ENCODE measurements around the gene AVPR1A.
A peak's percentile ranks its signal among the peaks of the same experiment; 100 is the strongest.

The AVPR1A gene

DNA sequence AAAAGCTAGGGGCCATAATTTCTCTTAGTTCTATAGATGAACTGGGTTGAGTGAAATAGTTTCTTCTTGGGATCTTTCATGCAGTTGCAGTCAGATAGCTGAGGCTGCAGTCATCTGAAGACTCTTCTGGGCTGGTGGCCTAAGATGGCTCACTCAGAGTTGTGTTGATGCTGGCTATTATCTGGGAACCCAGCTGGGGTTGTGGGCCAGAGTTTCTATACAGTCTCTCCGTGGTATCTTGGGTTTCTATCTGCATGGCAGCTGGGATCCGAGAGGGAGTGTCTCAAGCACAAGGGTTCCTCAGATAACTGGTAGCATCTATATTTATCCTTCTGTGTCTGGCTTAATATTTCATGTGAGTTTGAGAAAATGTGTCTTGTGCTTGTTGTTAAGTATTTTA is 21.1 kb downstream of the AVPR1A start:
- Histone ChIP-seq H3K9me3 (ENCODE audit: low read length) (no peaks in the 10 kb centered on the region), H3K4me1 (ENCODE audit: insufficient read depth, low read length, severe bottlenecking) (no peaks in the 10 kb centered on the region), H3K27ac (ENCODE audit: low read depth, low read length, poor library complexity, severe bottlenecking) (no peak overlapping the region), H3F3A (ENCODE audit: insufficient read depth, low read length) (no peaks in the 10 kb centered on the region), H3K4me2 (ENCODE audit: low read length) (no peak overlapping the region), H3K4me3 (ENCODE audit: low read depth, low read length, poor library complexity, severe bottlenecking) (no peak overlapping the region), H3K9ac (ENCODE audit: low read length) (no peak overlapping the region), H3K9me2 (ENCODE audit: low read depth, low read length) (no peaks in the 10 kb centered on the region), H3K79me2 (ENCODE audit: insufficient read depth, low read length) (no peaks in the 10 kb centered on the region), H2AFZ (ENCODE audit: low read length) (no peak overlapping the region), H3K36me3 (ENCODE audit: insufficient read depth, low read length) (no peaks in the 10 kb centered on the region), H4K20me1 (ENCODE audit: insufficient read depth, low read length) (no peaks in the 10 kb centered on the region), H3K27me3 (ENCODE audit: insufficient read depth, low read length) (no peaks in the 10 kb centered on the region)
- TF ChIP-seq, protein P1, sequence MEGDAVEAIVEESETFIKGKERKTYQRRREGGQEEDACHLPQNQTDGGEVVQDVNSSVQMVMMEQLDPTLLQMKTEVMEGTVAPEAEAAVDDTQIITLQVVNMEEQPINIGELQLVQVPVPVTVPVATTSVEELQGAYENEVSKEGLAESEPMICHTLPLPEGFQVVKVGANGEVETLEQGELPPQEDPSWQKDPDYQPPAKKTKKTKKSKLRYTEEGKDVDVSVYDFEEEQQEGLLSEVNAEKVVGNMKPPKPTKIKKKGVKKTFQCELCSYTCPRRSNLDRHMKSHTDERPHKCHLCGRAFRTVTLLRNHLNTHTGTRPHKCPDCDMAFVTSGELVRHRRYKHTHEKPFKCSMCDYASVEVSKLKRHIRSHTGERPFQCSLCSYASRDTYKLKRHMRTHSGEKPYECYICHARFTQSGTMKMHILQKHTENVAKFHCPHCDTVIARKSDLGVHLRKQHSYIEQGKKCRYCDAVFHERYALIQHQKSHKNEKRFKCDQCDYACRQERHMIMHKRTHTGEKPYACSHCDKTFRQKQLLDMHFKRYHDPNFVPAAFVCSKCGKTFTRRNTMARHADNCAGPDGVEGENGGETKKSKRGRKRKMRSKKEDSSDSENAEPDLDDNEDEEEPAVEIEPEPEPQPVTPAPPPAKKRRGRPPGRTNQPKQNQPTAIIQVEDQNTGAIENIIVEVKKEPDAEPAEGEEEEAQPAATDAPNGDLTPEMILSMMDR (IDR thresholded peaks at IDR 0.05; ENCODE audit: low read length): no peak

DNA sequence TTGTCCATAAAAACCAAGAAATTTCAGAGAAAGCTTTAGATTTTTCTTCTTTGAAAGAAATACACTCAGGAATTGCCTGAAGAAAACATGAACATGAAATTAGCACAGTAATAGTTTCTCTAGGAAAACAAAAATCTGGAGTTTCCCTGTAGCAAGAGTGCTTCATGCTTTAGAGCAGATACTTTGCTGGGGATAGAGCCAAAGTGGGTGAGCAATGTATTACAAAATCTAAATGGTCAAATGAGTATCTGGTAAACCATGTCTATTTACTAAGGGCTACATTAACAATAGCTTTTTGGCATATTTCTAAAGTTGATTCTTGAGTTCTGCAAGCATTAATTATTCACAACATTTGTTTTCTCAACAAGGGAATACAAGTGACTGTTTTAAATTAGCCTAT is 26.2 kb downstream of the AVPR1A start:
- H3K79me2 ChIP-seq (ENCODE audit: insufficient read depth, low read length): no peaks in the 10 kb centered on the region
- H3K9me2 ChIP-seq (ENCODE audit: low read depth, low read length): no peaks in the 10 kb centered on the region
- no peak overlapping the region for H3K9ac ChIP-seq (ENCODE audit: low read length)
- no peaks in the 10 kb centered on the region for H3K4me1 ChIP-seq (ENCODE audit: insufficient read depth, low read length, severe bottlenecking)
- no peak overlapping the region for H3K4me3 ChIP-seq (ENCODE audit: low read depth, low read length, poor library complexity, severe bottlenecking)
- no peak overlapping the region for H3K27ac ChIP-seq (ENCODE audit: low read depth, low read length, poor library complexity, severe bottlenecking)
- H3K36me3 ChIP-seq (ENCODE audit: insufficient read depth, low read length): no peaks in the 10 kb centered on the region
- no peaks in the 10 kb centered on the region for H3K9me3 ChIP-seq (ENCODE audit: low read length)
- TF ChIP-seq, protein P1 (IDR thresholded peaks at IDR 0.05; ENCODE audit: low read length): no peak
- no peak for TF ChIP-seq EZH2 (IDR thresholded peaks at IDR 0.05; ENCODE audit: borderline replicate concordance, low read length)
- H2AFZ ChIP-seq (ENCODE audit: low read length): no peak overlapping the region
- no peaks in the 10 kb centered on the region for H4K20me1 ChIP-seq (ENCODE audit: insufficient read depth, low read length)
- H3F3A ChIP-seq (ENCODE audit: insufficient read depth, low read length): no peaks in the 10 kb centered on the region
- no peak overlapping the region for H3K4me2 ChIP-seq (ENCODE audit: low read length)
- 0 out of 2 replicates have a peak, but pooled peaks cover 3% of the 10 kb centered on the region for H3K27me3 ChIP-seq (ENCODE audit: insufficient read depth, low read length)

DNA sequence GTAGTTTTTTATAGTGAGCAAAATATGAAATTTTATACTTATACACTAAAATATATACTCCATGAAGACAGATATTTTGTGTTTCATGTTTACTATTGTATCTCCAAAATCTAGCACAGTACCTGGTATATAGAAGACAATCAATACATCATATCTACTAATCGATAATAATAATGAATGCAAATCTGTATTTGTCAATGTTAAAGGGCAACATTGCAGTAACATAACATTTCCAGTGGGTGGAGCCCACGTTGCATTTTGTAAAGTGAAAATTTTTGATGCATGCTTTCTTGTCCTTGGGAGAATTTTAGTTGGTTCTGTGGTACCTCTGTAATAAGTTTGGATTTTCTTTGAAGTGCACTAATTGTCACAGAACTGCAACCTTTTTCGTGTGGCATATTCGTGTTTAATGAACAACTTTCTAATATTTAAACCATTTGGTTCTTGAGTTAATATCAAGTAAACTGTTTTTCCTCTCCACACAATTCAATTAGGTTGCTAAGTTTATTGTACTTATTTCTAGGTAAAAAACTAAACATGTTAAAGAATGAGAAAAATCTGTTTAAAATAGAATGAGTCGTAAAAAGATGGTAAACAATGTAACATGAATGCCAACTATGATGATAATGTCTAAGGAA is 47.4 kb downstream of the AVPR1A start:
- TF ChIP-seq, protein P1 (IDR thresholded peaks at IDR 0.05; ENCODE audit: low read length): peak; percentile 82
- TF ChIP-seq EZH2 (IDR thresholded peaks at IDR 0.05; ENCODE audit: borderline replicate concordance, low read length): no peak
- Histone ChIP-seq H3K9ac (ENCODE audit: low read length) (no peak overlapping the region), H3K27ac (ENCODE audit: low read depth, low read length, poor library complexity, severe bottlenecking) (no peak overlapping the region), H3F3A (ENCODE audit: insufficient read depth, low read length) (no peaks in the 10 kb centered on the region), H3K4me3 (ENCODE audit: low read depth, low read length, poor library complexity, severe bottlenecking) (no peak overlapping the region), H3K9me2 (ENCODE audit: low read depth, low read length) (no peaks in the 10 kb centered on the region), H4K20me1 (ENCODE audit: insufficient read depth, low read length) (no peaks in the 10 kb centered on the region), H3K27me3 (ENCODE audit: insufficient read depth, low read length) (no peaks in the 10 kb centered on the region), H3K79me2 (ENCODE audit: insufficient read depth, low read length) (no peaks in the 10 kb centered on the region), H3K9me3 (ENCODE audit: low read length) (no peaks in the 10 kb centered on the region), H3K4me2 (ENCODE audit: low read length) (no peak overlapping the region), H3K36me3 (ENCODE audit: insufficient read depth, low read length) (no peaks in the 10 kb centered on the region), H3K4me1 (ENCODE audit: insufficient read depth, low read length, severe bottlenecking) (no peaks in the 10 kb centered on the region), H2AFZ (ENCODE audit: low read length) (no peak overlapping the region)

All from OCI-LY1 (cell line).